GOT3 (cell line): Measurements from ENCODE around the gene SLC25A47.
"Not testable (repeated sequence)": the region's sequence is repeated elsewhere in the genome, so short reads cannot be mapped to it uniquely, and the experiment has no call there.

Experiments
- DNase-seq: peaks from one replicate; lab custom pipeline; 2025; ENCODE audit warnings: mixed read lengths; lab: John Stamatoyannopoulos, UW

The SLC25A47 gene

GRCh38 chr14:100327128-100327527 is 4.0 kb downstream of the SLC25A47 start:
- DNase-seq = no peak

- DNase-seq = no peak
Measured at GRCh38 chr14:100328495-100329163, 5.5 kb downstream of the SLC25A47 start.

GRCh38 chr14:100329233-100330006 is 6.3 kb downstream of the SLC25A47 start:
- no peak for DNase-seq

- no peak for DNase-seq
Measured at GRCh38 chr14:100330007-100330344, 6.8 kb downstream of the SLC25A47 start.

GRCh38 chr14:100330388-100330931 is 7.3 kb downstream of the SLC25A47 start:
- DNase-seq = no peak

- DNase-seq = no peak
Measured at GRCh38 chr14:100332071-100332639, 9.0 kb downstream of the SLC25A47 start.

GRCh38 chr14:100332797-100333196 is 9.7 kb downstream of the SLC25A47 start:
- DNase-seq = no peak

- DNase-seq = no peak
Measured at GRCh38 chr14:100333311-100333710, 10.2 kb downstream of the SLC25A47 start.

- no peak for DNase-seq
Measured at GRCh38 chr14:100333827-100334226, 10.7 kb downstream of the SLC25A47 start.

- DNase-seq = no peak
Measured at GRCh38 chr14:100334904-100335303, 11.8 kb downstream of the SLC25A47 start.

- no peak for DNase-seq
Measured at GRCh38 chr14:100336618-100337530, 13.7 kb downstream of the SLC25A47 start.

GRCh38 chr14:100339766-100340422 is 16.8 kb downstream of the SLC25A47 start:
- no peak for DNase-seq

- no peak for DNase-seq
Measured at GRCh38 chr14:100340423-100340813, 17.3 kb downstream of the SLC25A47 start.

- DNase-seq = no peak
Measured at GRCh38 chr14:100341301-100342031, 18.3 kb downstream of the SLC25A47 start.

- DNase-seq = no peak
Measured at GRCh38 chr14:100342195-100342594, 19.1 kb downstream of the SLC25A47 start.

GRCh38 chr14:100342826-100343225 is 19.7 kb downstream of the SLC25A47 start:
- DNase-seq = not testable (repeated sequence)

- DNase-seq = not testable (repeated sequence)
Measured at GRCh38 chr14:100344657-100345056, 21.5 kb downstream of the SLC25A47 start.

GRCh38 chr14:100345711-100346110 is 22.6 kb downstream of the SLC25A47 start:
- DNase-seq = no peak

GRCh38 chr14:100346306-100347091 is 23.4 kb downstream of the SLC25A47 start:
- no peak for DNase-seq

- DNase-seq = no peak
Measured at GRCh38 chr14:100348253-100348729, 25.2 kb downstream of the SLC25A47 start.
